OCI-LY1 (cell line): ENCODE data around the gene NEURL1.

ENCODE experiments used
- H2AFZ ChIP-seq: fragments of 200-600 bp; sonication (generic), shearing (Covaris generic); 2 replicates; pipeline ENCODE4 v1.6.0; 2014; ENCODE audit warnings: antibody characterized with exemption, mild to moderate bottlenecking, low read length
- H3F3A ChIP-seq: fragments of 200-600 bp; sonication (generic), shearing (Covaris generic); 2 replicates; pipeline ENCODE4 v1.6.0; 2014; ENCODE audit warnings: mild to moderate bottlenecking, antibody characterized with exemption, low read length, moderate library complexity; ENCODE audit not compliant: insufficient read depth
- H3K27ac ChIP-seq: fragments of 200-600 bp; sonication (generic); 2 replicates; pipeline ENCODE4 v1.5.1; 2014; ENCODE audit warnings: low read length, mixed run types, mild to moderate bottlenecking, low read depth; ENCODE audit not compliant: poor library complexity, severe bottlenecking
- H3K27me3 ChIP-seq: fragments of 200-600 bp; sonication (generic); 2 replicates; pipeline ENCODE4 v1.6.0; 2014; ENCODE audit warnings: antibody characterized with exemption, mild to moderate bottlenecking, low read length, moderate library complexity; ENCODE audit not compliant: insufficient read depth
- H3K36me3 ChIP-seq: fragments of 200-600 bp; sonication (generic); 2 replicates; pipeline ENCODE4 v1.6.1; 2014; ENCODE audit warnings: mild to moderate bottlenecking, antibody characterized with exemption, low read length, moderate library complexity, mixed read lengths; ENCODE audit not compliant: insufficient read depth
- H3K4me1 ChIP-seq: fragments of 200-600 bp; sonication (generic); 2 replicates; pipeline ENCODE4 v1.5.1; 2014; ENCODE audit warnings: mild to moderate bottlenecking, low read length, moderate library complexity; ENCODE audit not compliant: insufficient read depth, severe bottlenecking
- H3K4me2 ChIP-seq: fragments of 200-600 bp; sonication (generic), shearing (Covaris generic); 2 replicates; pipeline ENCODE4 v1.6.1; 2014; ENCODE audit warnings: low read length
- H3K4me3 ChIP-seq: fragments of 200-600 bp; sonication (generic); 2 replicates; pipeline ENCODE4 v1.5.1; 2014; ENCODE audit warnings: low read length, low read depth, mild to moderate bottlenecking, mixed read lengths; ENCODE audit not compliant: poor library complexity, severe bottlenecking
- H3K79me2 ChIP-seq: fragments of 200-600 bp; shearing (Covaris generic); 2 replicates; pipeline ENCODE4 v1.6.1; 2016; ENCODE audit warnings: mixed run types, low read length, mixed read lengths; ENCODE audit not compliant: insufficient read depth
- H3K9ac ChIP-seq: fragments of 200-600 bp; sonication (generic), shearing (Covaris generic); 2 replicates; pipeline ENCODE4 v1.6.1; 2014; ENCODE audit warnings: mild to moderate bottlenecking, low read length, mixed read lengths
- H3K9me2 ChIP-seq: fragments of 200-600 bp; sonication (generic), shearing (Covaris generic); 2 replicates; pipeline ENCODE4 v1.6.1; 2014; ENCODE audit warnings: low read depth, mild to moderate bottlenecking, low read length, mixed read lengths
- H3K9me3 ChIP-seq: fragments of 200-600 bp; shearing (Covaris generic); 2 replicates; pipeline ENCODE4 v1.6.1; 2014; ENCODE audit warnings: low read length, mixed read lengths
- H4K20me1 ChIP-seq: fragments of 200-600 bp; sonication (generic), shearing (Covaris generic); 2 replicates; pipeline ENCODE4 v1.6.0; 2016; ENCODE audit warnings: mild to moderate bottlenecking, low read length; ENCODE audit not compliant: insufficient read depth
- EZH2 ChIP-seq: fragments of 200-600 bp; sonication (generic), shearing (Covaris generic); IDR thresholded peaks from 2 replicates; pipeline ENCODE4 v1.8.0; 2017; ENCODE audit warnings: borderline replicate concordance, mixed run types, mild to moderate bottlenecking, antibody characterized with exemption, low read length, moderate library complexity, mixed read lengths
- TF ChIP-seq, protein P1 (sequence below): fragments of 200-600 bp; sonication (generic), shearing (Covaris generic); IDR thresholded peaks from 2 replicates; pipeline ENCODE4 v1.5.1; 2017; ENCODE audit warnings: mild to moderate bottlenecking, antibody characterized with exemption, low read length, moderate library complexity, mixed read lengths

The NEURL1 gene, protein sequence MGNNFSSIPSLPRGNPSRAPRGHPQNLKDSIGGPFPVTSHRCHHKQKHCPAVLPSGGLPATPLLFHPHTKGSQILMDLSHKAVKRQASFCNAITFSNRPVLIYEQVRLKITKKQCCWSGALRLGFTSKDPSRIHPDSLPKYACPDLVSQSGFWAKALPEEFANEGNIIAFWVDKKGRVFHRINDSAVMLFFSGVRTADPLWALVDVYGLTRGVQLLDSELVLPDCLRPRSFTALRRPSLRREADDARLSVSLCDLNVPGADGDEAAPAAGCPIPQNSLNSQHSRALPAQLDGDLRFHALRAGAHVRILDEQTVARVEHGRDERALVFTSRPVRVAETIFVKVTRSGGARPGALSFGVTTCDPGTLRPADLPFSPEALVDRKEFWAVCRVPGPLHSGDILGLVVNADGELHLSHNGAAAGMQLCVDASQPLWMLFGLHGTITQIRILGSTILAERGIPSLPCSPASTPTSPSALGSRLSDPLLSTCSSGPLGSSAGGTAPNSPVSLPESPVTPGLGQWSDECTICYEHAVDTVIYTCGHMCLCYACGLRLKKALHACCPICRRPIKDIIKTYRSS

DNA sequence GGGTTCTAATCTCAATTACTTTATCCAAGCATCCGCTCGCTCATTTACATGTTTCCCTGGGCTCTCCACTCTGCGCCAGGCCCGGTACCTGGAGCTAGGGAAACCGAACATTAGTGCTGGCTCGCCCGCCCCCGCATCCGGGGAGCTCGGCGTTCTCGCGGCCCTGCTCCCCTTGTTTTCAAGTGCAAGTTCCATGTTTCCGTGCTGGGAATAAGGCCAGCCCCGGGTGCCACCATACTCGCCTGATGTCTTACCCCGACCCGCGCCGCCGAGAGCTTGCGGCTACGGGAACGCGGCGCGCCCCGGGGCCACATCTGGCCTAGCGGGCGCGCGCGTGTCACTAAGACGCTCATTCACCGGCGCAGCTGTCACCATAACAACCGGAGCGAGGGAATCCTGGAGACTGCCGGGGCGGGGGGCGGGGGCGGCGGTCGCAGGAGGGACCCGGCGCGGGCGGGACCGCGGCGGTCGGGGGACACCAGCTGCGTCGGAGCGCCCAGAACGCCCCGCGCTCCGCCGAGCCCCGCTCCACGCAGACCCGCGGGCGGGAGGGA lies at the start of gene NEURL1:
NEURL1 (plus strand) TSS at position 344 of the 554 bp plus-strand sequence. CDS start 683 bp downstream, outside the sequence.
- Histone ChIP-seq H3K9me2 (no peaks in the 10 kb centered on the region), H3K9me3 (no peaks in the 10 kb centered on the region), H3K4me1 (peaks cover 8% of the 10 kb centered on the region), H4K20me1 (no peaks in the 10 kb centered on the region), H3K4me2 (peak within 1 kb of the TSS; percentile 7; the same call in 1 of the 2 replicates), H3K9ac (no peak within 1 kb of the TSS), H2AFZ (no peak within 1 kb of the TSS), H3F3A (no peaks in the 10 kb centered on the region), H3K27me3 (peaks cover 7% of the 10 kb centered on the region; the same call in 1 of the 2 replicates), H3K79me2 (no peaks in the 10 kb centered on the region), H3K27ac (no peak within 1 kb of the TSS), H3K36me3 (no peaks in the 10 kb centered on the region), H3K4me3 (peak within 1 kb of the TSS; percentile 30)
- TF ChIP-seq, protein P1, sequence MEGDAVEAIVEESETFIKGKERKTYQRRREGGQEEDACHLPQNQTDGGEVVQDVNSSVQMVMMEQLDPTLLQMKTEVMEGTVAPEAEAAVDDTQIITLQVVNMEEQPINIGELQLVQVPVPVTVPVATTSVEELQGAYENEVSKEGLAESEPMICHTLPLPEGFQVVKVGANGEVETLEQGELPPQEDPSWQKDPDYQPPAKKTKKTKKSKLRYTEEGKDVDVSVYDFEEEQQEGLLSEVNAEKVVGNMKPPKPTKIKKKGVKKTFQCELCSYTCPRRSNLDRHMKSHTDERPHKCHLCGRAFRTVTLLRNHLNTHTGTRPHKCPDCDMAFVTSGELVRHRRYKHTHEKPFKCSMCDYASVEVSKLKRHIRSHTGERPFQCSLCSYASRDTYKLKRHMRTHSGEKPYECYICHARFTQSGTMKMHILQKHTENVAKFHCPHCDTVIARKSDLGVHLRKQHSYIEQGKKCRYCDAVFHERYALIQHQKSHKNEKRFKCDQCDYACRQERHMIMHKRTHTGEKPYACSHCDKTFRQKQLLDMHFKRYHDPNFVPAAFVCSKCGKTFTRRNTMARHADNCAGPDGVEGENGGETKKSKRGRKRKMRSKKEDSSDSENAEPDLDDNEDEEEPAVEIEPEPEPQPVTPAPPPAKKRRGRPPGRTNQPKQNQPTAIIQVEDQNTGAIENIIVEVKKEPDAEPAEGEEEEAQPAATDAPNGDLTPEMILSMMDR, result no peak
- TF ChIP-seq EZH2, result no peak

DNA sequence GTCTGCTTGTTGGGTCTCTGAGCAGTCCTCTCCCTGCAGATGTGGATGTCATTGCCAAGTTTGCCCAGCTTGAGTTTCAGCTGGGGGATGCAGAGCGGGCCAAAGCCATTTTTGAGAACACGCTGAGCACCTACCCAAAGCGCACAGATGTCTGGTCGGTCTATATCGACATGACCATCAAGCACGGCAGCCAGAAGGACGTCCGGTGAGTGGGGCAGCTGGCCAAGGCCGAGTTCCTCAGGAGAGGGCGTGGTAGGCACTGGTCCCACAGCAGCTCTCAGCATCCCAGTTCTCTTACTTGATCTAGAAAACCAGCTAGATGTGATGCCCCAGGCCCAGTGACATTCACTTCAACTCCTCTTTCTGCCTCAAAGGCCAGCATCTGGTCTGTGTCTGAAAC lies 49.0 kb upstream of the NEURL1 start:
- TF ChIP-seq, protein P1, result no peak
- no peak for TF ChIP-seq EZH2
- H2AFZ ChIP-seq, result no peak overlapping the region

DNA sequence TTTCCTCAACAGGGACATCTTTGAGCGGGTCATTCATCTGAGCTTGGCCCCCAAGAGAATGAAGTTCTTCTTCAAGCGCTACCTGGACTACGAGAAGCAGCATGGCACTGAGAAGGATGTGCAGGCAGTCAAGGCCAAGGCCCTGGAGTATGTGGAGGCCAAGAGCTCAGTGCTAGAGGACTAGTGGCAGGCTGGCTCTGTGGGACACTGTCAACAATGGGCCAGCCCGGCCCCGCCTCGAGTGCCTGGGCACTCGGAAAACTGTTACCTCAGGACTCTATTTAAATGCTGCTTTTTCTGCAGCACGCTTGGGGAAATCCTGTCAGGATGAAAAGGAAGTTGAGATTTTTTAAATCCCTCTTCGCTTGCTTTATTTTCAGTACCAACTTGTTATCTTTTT lies 48.1 kb upstream of the NEURL1 start:
- TF ChIP-seq, protein P1, result no peak
- TF ChIP-seq EZH2, result no peak
- H3K27me3 ChIP-seq, result no peaks in the 10 kb centered on the region
- no peaks in the 10 kb centered on the region for H3K79me2 ChIP-seq
- H3F3A ChIP-seq, result no peaks in the 10 kb centered on the region
- H3K36me3 ChIP-seq, result peaks cover 82% of the 10 kb centered on the region
- no peak overlapping the region for H3K9ac ChIP-seq
- no peaks in the 10 kb centered on the region for H3K4me1 ChIP-seq
- H3K4me3 ChIP-seq, result no peak overlapping the region
- H3K4me2 ChIP-seq, result no peak overlapping the region
- H3K9me3 ChIP-seq, result no peaks in the 10 kb centered on the region
- no peak overlapping the region for H2AFZ ChIP-seq
- no peaks in the 10 kb centered on the region for H3K9me2 ChIP-seq
- H3K27ac ChIP-seq, result no peak overlapping the region
- H4K20me1 ChIP-seq, result no peaks in the 10 kb centered on the region

More for the DNA sequence above, 49.0 kb upstream of the NEURL1 start:
- Histone ChIP-seq H3K9me3 (no peaks in the 10 kb centered on the region), H3F3A (no peaks in the 10 kb centered on the region), H3K9me2 (no peaks in the 10 kb centered on the region), H3K36me3 (peaks cover 91% of the 10 kb centered on the region), H3K4me3 (no peak overlapping the region), H4K20me1 (no peaks in the 10 kb centered on the region), H3K27ac (no peak overlapping the region), H3K9ac (no peak overlapping the region), H3K79me2 (no peaks in the 10 kb centered on the region), H3K4me2 (no peak overlapping the region), H3K4me1 (no peaks in the 10 kb centered on the region), H3K27me3 (no peaks in the 10 kb centered on the region)
